GM10847 (cell line): Measurements from ENCODE around the gene PLTP.

ENCODE experiments used
- POLR2A ChIP-seq: IDR thresholded peaks from 2 replicates; pipeline ENCODE4 v1.6.1; 2011; ENCODE audit not compliant: insufficient read length; ENCODE audit errors: extremely low read depth

PLTP gene

DNA sequence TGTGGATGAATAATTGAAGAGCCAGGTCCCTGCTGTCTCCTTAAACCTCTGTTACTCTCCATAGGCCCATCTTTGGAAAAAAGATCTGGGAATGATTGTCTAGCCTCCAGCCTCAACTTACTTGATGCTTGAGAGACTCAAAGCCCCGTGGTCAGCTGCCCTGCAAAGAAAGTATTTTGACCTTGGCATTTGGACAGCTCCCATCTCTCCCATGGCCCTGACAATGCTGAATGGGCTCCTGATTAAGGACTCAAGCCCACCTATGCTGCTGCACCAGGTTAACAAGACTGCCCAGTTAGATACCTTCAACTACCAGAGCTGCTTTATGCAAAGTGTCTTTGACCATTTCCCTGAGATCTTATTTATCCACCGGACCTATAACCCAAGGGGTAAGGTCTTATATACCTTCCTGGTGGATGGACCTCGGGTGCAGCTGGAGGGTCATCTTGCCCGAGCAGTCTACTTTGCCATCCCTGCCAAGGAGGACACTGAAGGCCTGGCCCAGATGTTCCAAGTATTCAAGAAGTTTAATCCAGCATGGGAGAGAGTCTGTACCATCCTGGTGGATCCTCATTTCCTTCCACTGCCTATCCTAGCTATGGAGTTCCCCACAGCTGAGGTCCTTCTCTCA is 29.4 kb downstream of the PLTP start:
- TF ChIP-seq POLR2A, result no peak

DNA sequence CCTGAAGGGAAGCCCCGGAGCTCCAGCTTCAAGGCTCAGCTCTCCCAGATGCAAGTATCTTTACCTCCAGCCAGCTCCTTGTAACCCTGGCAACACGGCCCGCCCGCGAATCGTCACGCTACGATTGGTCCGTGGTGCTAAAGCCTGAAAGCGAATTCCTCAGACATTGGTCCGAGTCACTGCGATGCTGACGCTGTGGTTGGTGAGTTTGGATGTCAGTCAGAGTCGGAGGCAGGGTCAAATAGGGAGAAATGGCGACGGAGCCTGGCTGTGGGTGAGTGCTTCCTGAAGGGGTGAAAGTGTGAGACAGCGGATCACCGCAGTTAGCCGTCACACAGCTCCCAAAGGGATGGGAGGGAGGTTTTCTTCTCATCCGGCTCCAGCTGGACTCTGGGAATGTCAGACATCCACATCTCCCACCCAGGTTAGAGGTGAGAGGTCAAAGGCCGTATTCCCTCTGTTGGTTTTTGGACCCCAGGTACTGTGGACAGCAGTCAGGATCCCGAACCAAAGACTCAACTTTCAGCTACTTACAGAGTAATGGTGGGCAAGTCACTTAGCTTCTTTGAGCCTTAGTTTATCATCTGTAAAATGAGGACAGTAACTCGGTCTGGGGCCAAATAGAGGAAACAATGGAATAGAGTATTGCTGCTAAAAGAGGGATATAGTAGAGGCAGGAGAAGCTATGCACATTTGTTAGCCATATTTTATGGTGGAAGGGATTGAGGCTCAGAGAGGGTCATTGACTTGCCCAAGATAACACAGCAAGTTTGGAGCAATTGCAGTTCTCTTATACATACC is 30.8 kb downstream of the PLTP start, which contains the start of gene ZSWIM1:
TSS of gene ZSWIM1 (plus strand) at position 240 of the 801 bp plus-strand sequence. CDS start 1,366 bp downstream, outside the sequence.
- peak; percentile 77 for TF ChIP-seq POLR2A

DNA sequence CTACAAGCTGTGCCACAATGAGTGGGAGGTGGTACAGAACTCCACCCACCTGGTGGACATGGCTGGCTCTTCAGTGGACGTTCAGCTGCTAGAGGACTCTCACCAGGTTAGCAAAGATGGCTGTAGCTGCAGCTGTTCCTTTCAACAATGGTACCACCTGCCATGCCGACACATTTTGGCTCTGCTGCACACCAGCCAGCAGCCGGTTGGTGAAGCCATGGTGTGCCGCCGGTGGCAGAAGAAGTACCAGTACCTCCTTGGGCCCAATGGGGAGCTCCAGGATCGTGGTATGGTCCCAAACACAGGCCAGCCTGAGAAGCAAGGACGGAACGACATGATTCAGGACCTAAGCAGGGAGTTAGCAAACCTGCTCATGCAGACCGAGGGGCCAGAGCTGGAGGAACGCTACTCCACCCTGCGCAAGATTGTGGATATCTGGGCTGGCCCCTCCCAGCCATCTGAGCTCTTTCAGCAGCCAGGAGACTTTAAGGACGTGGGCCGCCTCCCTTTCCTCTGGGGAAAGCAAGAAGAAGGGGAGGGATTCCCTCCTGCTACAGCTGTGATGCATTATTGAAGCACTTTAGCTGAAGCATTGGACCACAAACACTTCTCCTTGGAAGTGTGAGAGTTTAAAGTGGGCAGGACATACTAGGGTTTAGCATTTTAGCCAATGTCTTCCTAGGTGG is 33.7 kb downstream of the PLTP start:
- no peak for TF ChIP-seq POLR2A

DNA sequence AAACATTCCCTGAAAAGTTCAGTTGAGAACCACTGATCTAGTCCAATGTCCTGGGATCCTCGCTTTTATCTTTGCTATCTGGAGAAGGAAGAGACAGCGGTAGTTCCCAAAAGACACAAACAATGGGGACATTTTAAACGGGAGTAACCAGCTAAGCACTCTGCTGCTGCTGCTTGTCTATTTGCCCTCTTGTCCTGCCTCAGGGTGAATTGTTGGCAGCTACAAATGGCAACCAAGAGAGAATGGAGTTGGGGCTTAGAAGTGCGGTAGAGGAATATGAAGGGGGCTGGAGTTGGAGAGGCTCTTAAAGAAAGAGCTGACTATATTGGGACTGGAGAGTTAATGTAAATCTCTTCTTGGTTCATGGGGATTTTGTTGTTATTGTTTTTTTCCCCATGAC is 37.4 kb downstream of the PLTP start:
- no peak for TF ChIP-seq POLR2A

DNA sequence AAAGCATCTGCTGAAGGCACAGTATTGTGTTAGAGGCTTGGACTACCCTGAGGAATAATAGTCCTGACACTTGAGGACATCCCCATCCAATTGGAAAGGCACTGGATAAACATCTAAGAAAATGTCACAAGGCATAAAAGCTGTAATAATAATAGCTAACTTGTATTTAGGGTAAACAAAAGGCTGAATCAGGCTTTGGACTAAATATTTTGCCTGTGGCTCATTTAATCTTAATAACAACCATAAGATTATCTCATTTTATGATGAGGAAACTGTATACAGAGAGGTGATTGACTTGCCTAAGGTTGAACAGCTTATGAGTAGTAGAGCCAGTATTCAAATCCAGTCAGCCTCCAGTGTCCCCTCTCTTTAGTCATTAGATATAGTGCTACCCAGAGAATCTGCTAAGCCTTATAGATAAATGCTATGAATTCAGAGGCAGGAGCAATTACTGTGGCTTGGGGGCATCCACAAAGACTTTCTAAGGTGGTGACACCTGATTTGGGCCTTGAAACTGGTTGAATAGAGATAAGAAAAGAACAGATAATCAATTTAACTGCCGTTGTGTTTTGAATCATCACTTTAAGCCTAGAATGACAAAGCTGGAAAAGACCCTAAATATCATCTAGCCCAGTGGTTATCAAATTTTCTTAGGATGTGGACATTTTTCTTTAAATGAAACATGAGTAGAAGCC is 38.4 kb downstream of the PLTP start:
- no peak for TF ChIP-seq POLR2A

DNA sequence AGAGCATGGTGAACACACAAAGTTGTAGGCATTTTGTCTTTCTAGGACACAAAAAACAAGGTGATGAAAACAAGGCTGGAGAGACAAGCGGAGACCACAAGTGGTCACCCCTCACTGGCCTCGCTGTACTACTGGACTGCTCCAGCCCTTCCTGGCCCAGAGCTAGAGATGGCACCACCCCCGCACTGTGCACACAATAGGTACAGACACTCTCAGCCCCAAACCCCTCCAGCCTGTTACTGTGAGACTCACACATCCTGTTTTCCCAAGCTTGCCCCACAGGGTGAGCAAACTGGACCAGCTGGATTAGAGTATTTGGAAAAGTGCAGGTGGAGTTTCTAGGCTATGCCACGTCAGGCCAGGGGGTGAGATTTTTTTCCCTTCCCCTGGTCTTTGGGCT is 39.3 kb downstream of the PLTP start:
- TF ChIP-seq POLR2A, result no peak

DNA sequence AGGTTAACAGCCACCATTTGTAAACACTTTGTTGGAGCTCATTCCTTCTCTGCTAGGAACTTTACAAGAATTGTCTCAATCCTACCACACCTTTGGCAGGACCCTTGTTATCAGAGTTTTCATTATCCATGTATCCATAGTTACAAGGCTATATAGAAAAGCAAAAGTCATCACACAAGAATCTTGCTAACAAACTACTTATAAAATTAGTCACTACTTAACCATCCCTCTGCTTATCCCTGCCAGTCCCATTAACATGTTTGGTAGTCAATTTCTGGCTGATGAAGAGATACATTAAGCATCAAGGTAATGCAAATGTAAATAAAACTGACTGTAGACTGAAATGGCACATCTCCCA is 44.2 kb downstream of the PLTP start:
- TF ChIP-seq POLR2A, result no peak

DNA sequence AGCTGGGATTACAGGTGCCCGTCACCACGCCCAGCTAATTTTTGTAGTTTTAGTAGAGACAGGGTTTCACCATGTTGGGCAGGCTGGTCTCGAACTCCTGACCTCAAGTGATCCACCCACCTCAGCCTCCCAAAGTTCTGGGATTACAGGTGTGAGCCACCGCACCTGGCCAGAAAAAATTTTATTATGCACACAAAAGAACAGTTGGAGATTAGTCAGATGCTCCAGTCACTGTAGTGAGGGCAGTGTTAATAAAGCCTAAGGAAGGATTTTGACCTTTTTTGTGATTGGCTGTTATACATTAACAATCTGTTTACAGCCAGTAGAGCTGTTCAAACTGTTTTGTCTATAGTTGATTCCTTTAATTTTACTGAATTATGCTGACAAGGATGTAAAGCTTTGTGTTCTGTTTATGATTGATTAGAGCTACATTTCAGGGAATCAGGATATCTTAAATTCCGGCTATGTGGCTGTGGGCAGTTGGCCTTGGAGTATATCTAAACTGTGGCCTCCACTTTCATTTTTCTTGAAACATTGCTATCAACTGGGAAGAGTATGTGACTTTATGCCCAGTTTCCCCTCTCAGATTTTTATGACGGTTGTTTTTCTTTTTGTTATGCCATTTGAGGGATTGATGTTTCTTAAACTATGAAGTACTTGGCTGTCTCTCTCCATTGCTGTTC is 44.7 kb downstream of the PLTP start:
- no peak for TF ChIP-seq POLR2A

DNA sequence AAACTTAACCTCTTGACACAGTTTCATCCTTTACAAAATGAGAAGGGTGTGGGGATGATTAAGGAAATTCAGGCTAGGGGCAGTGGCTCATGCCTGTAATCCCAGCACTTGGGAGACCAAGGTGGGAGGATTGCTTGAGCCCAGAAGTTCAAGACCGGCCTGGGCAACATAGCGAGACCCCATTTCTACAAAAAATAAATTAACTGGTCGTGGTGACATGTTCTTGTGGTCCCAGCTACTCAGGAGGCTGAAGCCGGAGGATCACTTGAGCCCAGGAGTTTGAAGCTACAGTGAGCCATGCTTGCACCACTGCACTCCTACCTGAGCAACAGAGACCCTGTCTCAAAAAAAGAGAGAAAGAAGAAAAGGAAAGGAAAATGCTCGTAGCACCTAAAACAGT is 45.5 kb downstream of the PLTP start:
- no peak for TF ChIP-seq POLR2A

DNA sequence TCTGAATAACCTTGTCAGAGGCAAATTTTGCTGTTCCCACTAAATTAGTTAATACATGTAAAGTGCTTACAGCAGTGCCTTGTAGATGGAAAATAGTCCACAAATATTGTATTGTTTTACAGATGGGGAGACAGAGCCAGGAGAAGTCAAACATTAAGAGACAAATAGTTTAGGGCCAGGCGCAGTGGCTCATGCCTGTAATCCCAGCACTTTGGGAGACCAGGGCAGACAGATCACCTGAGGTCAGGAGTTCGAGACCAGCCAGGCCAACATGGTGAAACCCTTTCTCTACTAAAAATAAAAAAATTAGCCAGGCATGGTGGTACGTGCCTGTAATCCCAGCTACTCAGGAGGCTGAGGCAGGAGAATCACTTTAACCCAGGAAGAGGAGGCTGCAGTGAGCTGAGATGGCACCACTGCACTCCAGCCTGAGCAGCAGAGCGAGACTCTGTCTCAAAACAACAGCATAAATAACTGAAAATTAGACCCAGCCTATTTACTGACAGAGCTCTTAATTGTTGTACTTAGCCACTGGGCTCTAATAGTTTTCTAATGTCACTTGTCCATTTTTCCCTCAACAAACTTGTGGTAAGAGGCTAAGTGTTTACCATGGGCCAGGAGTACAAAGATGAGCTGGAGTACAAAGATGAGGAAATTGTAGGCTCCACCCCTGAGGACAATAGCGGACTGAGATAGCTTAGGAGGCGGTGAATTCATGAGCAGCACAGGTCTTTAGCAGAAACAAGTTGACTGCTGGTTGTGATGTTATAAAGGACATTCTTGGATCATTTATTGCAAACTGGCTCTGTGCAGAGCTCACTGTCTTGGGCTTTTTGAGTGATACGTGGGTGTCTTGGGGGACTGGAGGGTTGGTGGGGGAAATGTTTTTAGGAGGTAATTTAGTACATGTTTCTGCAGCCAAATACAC is 48.1 kb downstream of the PLTP start:
- no peak for TF ChIP-seq POLR2A

DNA sequence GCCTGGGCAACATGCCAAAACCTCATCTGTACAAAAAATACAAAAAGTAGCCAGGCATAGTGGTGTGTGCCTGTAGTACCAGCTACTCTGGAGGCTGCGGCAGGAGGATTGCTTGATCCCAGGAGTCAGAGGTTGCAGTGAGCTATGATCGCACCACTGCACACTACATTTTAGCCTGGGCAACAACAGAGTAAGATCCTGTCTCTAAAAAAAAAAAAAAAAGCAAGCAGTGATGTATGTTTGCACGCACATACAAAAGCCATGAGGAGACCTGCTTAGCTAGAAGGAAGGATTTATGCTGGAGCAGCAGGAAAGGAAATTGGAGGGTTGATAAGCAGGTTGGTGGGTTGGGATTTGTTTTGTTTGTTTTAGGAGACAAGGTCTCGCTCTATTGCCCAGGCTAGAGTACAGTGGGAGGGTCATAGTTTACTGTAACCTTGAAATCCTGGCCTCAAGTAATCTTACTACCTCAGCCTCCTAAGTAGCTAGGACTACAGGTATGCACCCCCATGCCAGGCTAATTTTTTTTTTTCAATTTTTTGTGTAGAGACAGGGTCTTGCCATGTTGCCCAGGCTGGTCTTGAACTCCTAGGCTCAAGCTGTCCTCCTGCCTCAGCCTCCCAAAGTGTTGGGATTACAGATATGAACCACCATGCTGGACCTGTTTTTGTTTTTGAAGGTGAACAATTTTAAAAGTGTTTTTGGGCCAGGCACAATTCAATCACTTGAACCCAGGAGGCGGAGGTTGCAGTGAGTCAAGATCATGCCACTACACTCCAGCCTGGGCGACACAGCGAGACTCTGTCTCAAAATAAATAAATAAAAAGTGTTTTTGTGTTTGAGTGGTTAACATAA is 50.5 kb downstream of the PLTP start:
- no peak for TF ChIP-seq POLR2A

DNA sequence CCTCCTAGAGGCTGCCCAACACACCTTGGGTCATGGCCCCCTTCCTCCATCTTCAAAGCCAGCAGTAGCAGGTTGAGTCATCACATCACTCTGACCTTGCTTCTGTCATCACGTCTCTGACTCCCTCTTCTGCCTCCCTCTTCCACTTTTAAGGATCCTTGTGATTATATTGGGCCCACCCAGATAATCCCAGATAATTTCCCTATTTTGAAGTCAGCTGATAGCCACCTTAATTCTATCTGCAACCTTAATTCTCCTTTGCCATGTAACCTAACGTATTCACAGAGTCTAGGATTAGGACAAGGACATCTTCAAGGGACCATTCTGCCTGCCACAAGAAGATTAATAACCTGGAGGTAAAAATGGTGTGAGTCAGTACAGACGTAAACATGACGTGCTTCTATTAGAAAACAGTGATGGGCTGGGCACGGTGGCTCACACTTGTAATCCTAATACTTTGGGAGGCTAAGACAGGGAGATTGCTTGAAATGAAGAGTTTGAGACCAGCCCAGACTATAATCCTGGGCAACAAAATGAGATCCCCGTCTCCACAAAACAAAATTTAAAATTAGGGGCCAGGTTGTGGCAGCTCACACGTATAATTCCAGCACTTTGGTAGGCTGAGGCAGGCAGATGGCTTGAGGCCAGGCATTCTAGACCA is 51.3 kb downstream of the PLTP start:
- TF ChIP-seq POLR2A, result no peak

DNA sequence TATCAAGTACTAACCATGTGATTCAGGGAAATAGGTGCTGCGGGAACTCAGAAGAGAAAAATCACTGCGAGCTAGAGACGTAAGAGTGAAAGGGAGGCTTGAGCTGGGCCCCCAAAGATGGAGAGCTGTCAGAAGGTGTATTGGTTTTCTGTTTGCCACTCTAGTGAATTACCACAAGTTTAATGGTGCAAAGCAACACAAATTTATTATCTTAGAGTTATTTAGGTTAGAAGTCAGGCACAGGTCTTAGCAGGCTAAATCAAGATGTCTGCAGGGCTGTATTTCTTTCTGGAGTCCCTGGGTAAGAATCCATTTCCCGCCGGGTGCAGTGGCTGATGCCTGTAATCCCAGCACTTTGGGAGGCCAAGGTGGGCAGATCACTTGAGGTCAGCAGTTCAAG is 52.0 kb downstream of the PLTP start:
- TF ChIP-seq POLR2A, result no peak
